Cardiac fibroblast (primary cell): ENCODE results near the gene ABCB1.
"Not testable (repeated sequence)": the region's sequence is repeated elsewhere in the genome, so short reads cannot be mapped to it uniquely, and the experiment has no call there.

Experiments used
- DNase-seq, 2 donors: peaks; one replicate each; pipeline versions ENCODE4 v3.0.0 to v3.0.0-alpha.2; 2010; ENCODE audit warnings: low read depth in 2 of 2
- H3K4me3 ChIP-seq, 2 donors: replicated peaks in 1 of 2; 1 replicate in 1 of 2; 2 replicates in 1 of 2; pipeline ENCODE4 v1.5.1; 2011; ENCODE audit warnings: low read depth in 2 of 2, low read length in 2 of 2, mild to moderate bottlenecking in 2 of 2, moderate library complexity in 1 of 2
- CTCF ChIP-seq: IDR thresholded peaks from one replicate; pipeline ENCODE4 v1.5.1; 2011; ENCODE audit warnings: low read depth, mild to moderate bottlenecking, low read length, inconsistent platforms

ABCB1 gene

DNA sequence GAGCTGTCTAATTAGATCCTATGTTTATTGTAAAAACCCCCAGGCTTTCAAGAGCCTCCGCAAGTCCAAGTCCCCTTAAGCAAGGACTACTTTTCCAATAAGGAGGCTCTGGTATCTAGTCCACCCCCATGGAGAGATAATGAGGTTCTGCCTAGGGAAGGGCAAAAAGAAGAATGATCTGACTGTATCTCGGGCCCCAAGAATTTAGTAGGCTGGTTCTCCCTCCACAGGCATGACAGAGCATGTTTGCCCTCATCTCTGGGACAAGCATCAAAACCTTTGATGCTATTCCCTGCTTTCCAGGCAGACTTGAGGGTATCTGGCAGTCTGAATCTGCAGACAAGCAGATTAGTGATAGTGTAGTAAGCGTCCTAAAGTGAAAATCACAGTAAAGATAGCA lies 19.0 kb downstream of the ABCB1 start:
- H3K4me3 ChIP-seq: no peak overlapping the region
- no peak for DNase-seq
- no peak for TF ChIP-seq CTCF

GRCh38 chr7:87580636-87581035 lies 20.0 kb downstream of the ABCB1 start:
- TF ChIP-seq CTCF: no peak

DNA sequence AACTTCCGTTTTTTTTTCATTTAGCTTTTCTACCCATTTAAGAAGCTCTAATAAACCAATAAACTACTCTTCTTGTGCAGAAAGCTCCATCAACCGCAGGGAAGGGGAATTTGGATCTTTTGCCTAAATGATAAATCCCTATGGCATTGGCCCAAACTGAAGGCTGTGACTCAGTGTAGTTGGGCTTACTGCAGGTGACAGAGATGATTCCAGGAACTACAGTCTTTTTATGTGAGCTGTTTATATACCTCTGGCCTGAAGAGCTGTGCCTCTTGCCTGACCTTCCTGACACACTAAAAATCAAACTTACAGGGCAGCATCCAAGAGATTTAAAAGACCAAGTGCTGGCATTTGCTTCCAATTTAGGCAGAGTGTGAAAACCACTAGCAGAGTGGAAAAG lies 25.2 kb downstream of the ABCB1 start:
- no peak for DNase-seq
- H3K4me3 ChIP-seq: no peak overlapping the region
- no peak for TF ChIP-seq CTCF

More at GRCh38 chr7:87580636-87581035, 20.0 kb downstream of the ABCB1 start:
- no peak for DNase-seq
- no peak overlapping the region for H3K4me3 ChIP-seq

GRCh38 chr7:87574630-87575029 lies 26.1 kb downstream of the ABCB1 start:
- no peak overlapping the region for H3K4me3 ChIP-seq
- TF ChIP-seq CTCF: no peak
- peak in 1 of 2 donors; percentile 34 for DNase-seq

GRCh38 chr7:87572513-87572912 lies 28.2 kb downstream of the ABCB1 start:
- H3K4me3 ChIP-seq, DNase-seq: not testable (repeated sequence)

DNA sequence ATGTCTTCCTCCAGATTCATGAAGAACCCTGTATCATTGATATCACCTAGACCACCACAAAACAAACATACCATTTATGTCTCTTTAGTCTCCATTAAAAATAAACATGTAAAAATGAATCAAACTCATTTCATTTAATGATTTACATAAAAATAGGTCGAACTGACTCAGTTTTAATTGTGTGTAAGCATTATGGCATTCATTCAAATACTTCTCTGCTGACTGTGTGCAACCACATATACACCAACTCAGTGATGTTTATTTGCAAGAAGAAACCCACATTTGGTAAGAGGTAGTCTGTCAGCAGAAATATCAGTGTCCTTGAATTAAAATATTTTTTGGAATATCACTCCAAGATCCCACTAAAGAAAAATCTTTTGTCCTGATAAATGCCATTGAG lies 30.5 kb downstream of the ABCB1 start:
- no peak overlapping the region for H3K4me3 ChIP-seq
- peak; percentile 1 to 38 for DNase-seq
- TF ChIP-seq CTCF: no peak

GRCh38 chr7:87567052-87567451 lies 33.6 kb downstream of the ABCB1 start:
- TF ChIP-seq CTCF: no peak
- no peak for DNase-seq
- H3K4me3 ChIP-seq: no peak overlapping the region
